ENCODE results near the gene PAOX.

The PAOX gene

GRCh38 chr10:133399123-133399601 lies 20.1 kb downstream of the PAOX start:
- no peaks in the 10 kb centered on the region for H3K27me3 ChIP-seq (ENCODE audit: low read length)
- peaks cover 22% of the 10 kb centered on the region for H3K79me2 ChIP-seq (ENCODE audit: insufficient read depth, low read length)
- no peaks in the 10 kb centered on the region for H4K20me1 ChIP-seq (ENCODE audit: low read depth, low read length)
- no peaks in the 10 kb centered on the region for H3F3A ChIP-seq (ENCODE audit: insufficient read depth)
- H3K4me3 ChIP-seq (ENCODE audit: insufficient read depth, low read length, poor library complexity, severe bottlenecking) = no peak overlapping the region
- no peak for TF ChIP-seq EZH2phosphoT487 (conservative IDR thresholded peaks at IDR 0.05; ENCODE audit: low read length)
- TF ChIP-seq, protein P1, sequence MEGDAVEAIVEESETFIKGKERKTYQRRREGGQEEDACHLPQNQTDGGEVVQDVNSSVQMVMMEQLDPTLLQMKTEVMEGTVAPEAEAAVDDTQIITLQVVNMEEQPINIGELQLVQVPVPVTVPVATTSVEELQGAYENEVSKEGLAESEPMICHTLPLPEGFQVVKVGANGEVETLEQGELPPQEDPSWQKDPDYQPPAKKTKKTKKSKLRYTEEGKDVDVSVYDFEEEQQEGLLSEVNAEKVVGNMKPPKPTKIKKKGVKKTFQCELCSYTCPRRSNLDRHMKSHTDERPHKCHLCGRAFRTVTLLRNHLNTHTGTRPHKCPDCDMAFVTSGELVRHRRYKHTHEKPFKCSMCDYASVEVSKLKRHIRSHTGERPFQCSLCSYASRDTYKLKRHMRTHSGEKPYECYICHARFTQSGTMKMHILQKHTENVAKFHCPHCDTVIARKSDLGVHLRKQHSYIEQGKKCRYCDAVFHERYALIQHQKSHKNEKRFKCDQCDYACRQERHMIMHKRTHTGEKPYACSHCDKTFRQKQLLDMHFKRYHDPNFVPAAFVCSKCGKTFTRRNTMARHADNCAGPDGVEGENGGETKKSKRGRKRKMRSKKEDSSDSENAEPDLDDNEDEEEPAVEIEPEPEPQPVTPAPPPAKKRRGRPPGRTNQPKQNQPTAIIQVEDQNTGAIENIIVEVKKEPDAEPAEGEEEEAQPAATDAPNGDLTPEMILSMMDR (IDR thresholded peaks at IDR 0.05; ENCODE audit: insufficient read depth, low read length, poor library complexity, severe bottlenecking) = no peak
- no peak overlapping the region for H3K4me2 ChIP-seq (ENCODE audit: low read depth, low read length, poor library complexity, severe bottlenecking)
- no peaks in the 10 kb centered on the region for H3K9me2 ChIP-seq (replicated peaks; ENCODE audit: insufficient read depth, low read length)
- H3K9me3 ChIP-seq (ENCODE audit: insufficient read depth, low read length) = no peaks in the 10 kb centered on the region
- H3K36me3 ChIP-seq (ENCODE audit: low read length) = no peaks in the 10 kb centered on the region
- no peak overlapping the region for H3K9ac ChIP-seq (ENCODE audit: low read length)
- H3K27ac ChIP-seq (ENCODE audit: low read depth, low read length) = no peak overlapping the region
- no peak overlapping the region for H2AFZ ChIP-seq (ENCODE audit: low read depth, low read length, severe bottlenecking)

GRCh38 chr10:133400624-133401424 lies 21.8 kb downstream of the PAOX start:
- Histone ChIP-seq H2AFZ (ENCODE audit: low read depth, low read length, severe bottlenecking) (no peak overlapping the region), H3K9me3 (ENCODE audit: insufficient read depth, low read length) (no peaks in the 10 kb centered on the region), H3K4me3 (ENCODE audit: insufficient read depth, low read length, poor library complexity, severe bottlenecking) (no peak overlapping the region), H3K79me2 (ENCODE audit: insufficient read depth, low read length) (peaks cover 12% of the 10 kb centered on the region; the same call in 1 of the 2 replicates), H3K27ac (ENCODE audit: low read depth, low read length) (no peak overlapping the region), H3K27me3 (ENCODE audit: low read length) (no peaks in the 10 kb centered on the region), H3K4me2 (ENCODE audit: low read depth, low read length, poor library complexity, severe bottlenecking) (no peak overlapping the region), H3K36me3 (ENCODE audit: low read length) (no peaks in the 10 kb centered on the region), H3F3A (ENCODE audit: insufficient read depth) (no peaks in the 10 kb centered on the region), H3K9ac (ENCODE audit: low read length) (no peak overlapping the region), H4K20me1 (ENCODE audit: low read depth, low read length) (no peaks in the 10 kb centered on the region), H3K9me2 (replicated peaks; ENCODE audit: insufficient read depth, low read length) (no peaks in the 10 kb centered on the region)
- TF ChIP-seq, protein P1 (IDR thresholded peaks at IDR 0.05; ENCODE audit: insufficient read depth, low read length, poor library complexity, severe bottlenecking) = no peak
- no peak for TF ChIP-seq EZH2phosphoT487 (conservative IDR thresholded peaks at IDR 0.05; ENCODE audit: low read length)

GRCh38 chr10:133401500-133401899 lies 22.4 kb downstream of the PAOX start:
- H3K79me2 ChIP-seq (ENCODE audit: insufficient read depth, low read length) = peaks cover 7% of the 10 kb centered on the region; the same call in 1 of the 2 replicates
- H3F3A ChIP-seq (ENCODE audit: insufficient read depth) = no peaks in the 10 kb centered on the region
- no peak overlapping the region for H3K4me3 ChIP-seq (ENCODE audit: insufficient read depth, low read length, poor library complexity, severe bottlenecking)
- H3K9me2 ChIP-seq (replicated peaks; ENCODE audit: insufficient read depth, low read length) = no peaks in the 10 kb centered on the region
- H4K20me1 ChIP-seq (ENCODE audit: low read depth, low read length) = no peaks in the 10 kb centered on the region
- no peaks in the 10 kb centered on the region for H3K9me3 ChIP-seq (ENCODE audit: insufficient read depth, low read length)
- no peak overlapping the region for H2AFZ ChIP-seq (ENCODE audit: low read depth, low read length, severe bottlenecking)
- H3K36me3 ChIP-seq (ENCODE audit: low read length) = no peaks in the 10 kb centered on the region
- H3K4me2 ChIP-seq (ENCODE audit: low read depth, low read length, poor library complexity, severe bottlenecking) = no peak overlapping the region
- H3K9ac ChIP-seq (ENCODE audit: low read length) = no peak overlapping the region
- TF ChIP-seq EZH2phosphoT487 (conservative IDR thresholded peaks at IDR 0.05; ENCODE audit: low read length) = no peak
- TF ChIP-seq, protein P1 (IDR thresholded peaks at IDR 0.05; ENCODE audit: insufficient read depth, low read length, poor library complexity, severe bottlenecking) = no peak
- no peak overlapping the region for H3K27ac ChIP-seq (ENCODE audit: low read depth, low read length)
- H3K27me3 ChIP-seq (ENCODE audit: low read length) = no peaks in the 10 kb centered on the region
